Stimulated activated CD4-positive, alpha-beta T cell treated with anti-CD3 and anti-CD28 coated beads, Interleukin-2, amount 100 ng/mL, for 4 hours (primary cell): Measurements from ENCODE around the gene MLIP.
"Not testable (repeated sequence)": the region's sequence is repeated elsewhere in the genome, so short reads cannot be mapped to it uniquely, and the experiment has no call there.

Experiments used
- DNase-seq: peaks from one replicate; pipeline ENCODE4 v3.0.0-alpha.2; 2020; ENCODE audit warnings: low read depth

Gene MLIP

GRCh38 chr6:54222217-54222616 lies 111.0 kb downstream of the MLIP start:
- no peak for DNase-seq

- no peak for DNase-seq
Observed at GRCh38 chr6:54232703-54233102, 121.5 kb downstream of the MLIP start.

GRCh38 chr6:54234539-54234938 lies 123.3 kb downstream of the MLIP start:
- DNase-seq: no peak

GRCh38 chr6:54236984-54237383 lies 125.7 kb downstream of the MLIP start:
- no peak for DNase-seq

DNA sequence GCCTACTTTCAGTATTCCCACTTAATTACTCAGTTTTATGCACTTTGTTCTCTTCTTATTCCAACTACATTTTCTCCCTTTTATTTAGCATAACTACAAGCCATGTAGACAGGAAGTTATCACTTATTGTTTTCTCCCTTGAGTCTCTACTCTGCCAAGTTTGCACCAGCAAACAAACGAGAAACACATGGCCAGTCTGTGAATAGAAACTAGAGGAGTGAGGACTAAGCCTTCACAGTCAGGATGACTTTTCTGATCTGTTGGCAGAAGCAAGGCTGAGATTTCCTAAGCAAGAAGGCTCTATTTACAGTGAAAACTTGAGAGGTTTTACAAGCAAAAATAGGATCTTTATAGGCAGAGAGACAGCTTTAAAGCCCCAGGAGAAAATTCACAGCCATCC lies 127.2 kb downstream of the MLIP start:
- no peak for DNase-seq

DNA sequence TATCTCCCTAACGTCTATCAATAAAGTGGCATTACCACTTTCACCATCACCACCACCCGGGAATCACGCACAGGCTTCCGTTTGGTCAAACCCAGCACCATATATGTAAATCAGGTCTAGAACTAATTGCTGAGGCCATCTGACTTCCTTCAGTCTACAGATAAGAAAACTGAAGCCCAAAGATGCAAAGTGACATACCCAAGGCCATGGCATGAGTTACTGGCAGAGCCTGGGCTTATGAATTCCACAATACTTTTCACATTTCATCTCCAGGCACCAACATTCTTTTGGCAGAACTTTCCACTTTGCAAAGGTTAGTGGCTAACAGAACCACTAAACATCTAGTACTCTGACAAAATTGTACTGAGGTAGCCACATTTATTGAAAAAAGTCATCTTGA lies 132.5 kb downstream of the MLIP start:
- no peak for DNase-seq

- no peak for DNase-seq
Observed at GRCh38 chr6:54244430-54244829, 133.2 kb downstream of the MLIP start.

DNA sequence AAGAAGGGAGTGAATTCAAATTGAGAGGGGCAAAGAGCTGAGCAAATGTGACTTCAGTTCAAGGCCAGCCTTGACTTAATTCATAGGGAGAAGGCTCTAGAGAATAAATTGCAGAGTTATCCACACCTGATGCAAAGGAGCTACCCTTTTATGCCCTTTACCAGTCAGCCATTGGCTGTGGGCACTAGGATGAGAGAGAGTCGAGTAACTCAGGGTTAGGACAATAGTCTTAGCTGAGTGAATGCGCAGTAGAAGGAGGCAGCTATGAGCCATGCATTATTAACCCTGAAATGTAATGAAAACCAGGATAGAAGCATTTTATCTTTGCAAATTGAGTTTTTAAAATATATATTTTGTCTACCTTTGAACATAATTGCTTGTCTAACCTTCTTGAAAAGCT lies 134.0 kb downstream of the MLIP start:
- no peak for DNase-seq

GRCh38 chr6:54248319-54248718 lies 137.1 kb downstream of the MLIP start:
- DNase-seq: no peak

DNA sequence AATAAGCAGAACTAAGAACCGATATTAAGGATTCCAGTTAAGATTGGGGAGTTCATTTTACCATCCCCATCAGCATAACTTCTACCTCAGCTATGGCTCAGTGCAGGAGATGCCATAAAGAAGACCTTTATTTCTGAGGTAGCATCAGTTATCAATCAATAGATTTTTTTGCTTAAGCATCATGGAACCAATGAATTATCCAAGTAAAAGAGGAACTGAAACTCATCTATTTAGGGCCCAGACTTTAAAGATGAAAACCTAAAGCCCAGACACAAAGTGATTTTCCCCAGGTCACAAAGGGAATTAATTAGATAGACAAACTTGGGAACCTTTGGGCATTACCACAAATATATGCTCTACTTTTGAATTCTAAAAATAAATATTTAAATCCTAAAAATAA lies 137.8 kb downstream of the MLIP start:
- no peak for DNase-seq

DNA sequence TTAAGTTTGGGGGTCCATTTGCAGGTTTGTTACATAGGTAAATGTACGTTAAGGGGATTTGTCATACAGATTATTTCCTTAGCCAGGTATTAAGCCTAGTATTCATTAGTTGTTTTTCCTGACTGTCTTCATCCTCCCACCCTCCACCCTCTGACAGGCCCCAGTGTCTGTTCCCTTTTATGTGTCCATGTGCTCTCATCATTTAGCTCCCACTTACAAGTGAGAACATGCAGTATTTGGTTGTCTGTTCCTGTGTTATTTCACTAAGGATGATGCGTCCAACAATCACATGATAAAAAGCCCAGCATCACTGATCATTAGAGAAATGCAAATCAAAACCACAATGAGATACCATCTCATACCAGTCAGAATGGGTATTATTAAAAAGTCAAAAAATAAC lies 138.6 kb downstream of the MLIP start:
- not testable (repeated sequence) for DNase-seq

DNA sequence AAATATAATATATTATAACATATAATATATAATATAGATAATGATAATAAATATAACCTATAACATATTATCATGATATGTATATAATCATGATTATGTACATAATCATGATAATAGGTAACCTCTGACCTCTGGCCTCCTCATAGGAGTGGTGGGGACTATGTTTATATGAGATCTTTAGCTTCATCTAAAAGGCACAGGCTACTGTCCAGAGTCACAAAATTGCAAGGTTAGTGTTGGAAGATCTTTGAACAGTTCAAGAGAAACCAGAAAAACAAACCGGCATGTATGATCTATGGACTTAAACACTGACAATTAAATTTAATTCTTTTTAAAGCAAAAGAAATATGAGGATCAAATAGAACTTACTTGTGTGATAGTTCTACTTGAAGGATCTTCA lies 141.3 kb downstream of the MLIP start:
- DNase-seq: no peak

DNA sequence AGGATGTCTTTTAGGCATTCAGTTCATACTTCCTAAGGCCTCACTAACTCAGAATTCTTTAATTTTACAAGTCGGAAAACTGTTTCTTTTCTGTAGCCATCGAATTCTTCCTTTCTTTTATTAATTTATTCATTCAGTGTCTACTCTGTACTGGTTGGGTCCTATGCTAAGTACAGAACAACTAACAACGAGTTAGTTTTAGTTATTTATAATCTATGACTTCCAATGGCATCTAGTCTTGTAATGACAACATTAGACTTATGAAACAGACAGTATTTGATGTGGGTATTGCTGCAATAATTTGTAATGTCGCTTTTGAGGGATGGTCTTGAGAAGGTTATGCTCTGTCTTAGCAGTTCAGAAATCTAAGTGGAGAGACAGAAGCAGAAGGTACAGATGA lies 141.7 kb downstream of the MLIP start:
- DNase-seq: no peak

DNA sequence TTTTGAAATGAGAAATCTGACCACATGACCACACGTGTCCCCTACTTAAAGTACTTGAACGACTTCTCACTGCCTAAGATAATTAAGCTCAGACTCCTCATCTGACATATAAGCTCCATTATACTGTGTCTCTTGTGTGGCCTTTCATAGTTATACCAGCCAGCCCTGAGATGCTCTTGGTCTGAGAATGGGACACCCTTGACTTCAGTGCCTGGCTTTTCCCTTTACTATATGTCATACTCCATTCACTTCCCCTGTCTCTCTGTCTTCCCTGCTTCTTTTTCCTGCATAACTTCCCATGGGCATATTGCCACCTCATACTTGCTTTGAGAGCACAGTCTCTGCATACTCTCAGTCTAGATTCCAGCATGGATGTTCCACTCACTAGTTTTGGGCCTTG lies 143.6 kb downstream of the MLIP start:
- DNase-seq: no peak

DNA sequence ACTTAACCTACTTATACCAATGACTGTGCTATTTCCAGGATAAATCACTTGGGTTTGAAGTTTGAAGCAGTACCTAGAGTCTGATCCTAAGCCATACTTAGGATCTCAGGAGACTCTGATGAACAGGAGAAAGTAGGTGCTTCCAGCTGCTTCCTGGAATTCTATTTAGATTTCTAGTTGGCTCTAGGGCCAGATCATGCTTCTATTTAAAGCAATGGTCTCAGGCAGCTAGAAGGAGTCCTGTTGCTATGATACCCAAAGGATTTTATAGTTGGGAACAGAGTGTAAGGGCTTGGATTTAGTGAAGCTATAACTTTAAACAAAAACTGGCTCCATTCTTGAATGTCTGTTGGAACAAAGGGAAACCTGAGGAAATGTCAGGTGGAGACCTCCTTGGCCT lies 144.6 kb downstream of the MLIP start:
- DNase-seq: no peak

GRCh38 chr6:54260025-54260424 lies 148.8 kb downstream of the MLIP start:
- DNase-seq: no peak

DNA sequence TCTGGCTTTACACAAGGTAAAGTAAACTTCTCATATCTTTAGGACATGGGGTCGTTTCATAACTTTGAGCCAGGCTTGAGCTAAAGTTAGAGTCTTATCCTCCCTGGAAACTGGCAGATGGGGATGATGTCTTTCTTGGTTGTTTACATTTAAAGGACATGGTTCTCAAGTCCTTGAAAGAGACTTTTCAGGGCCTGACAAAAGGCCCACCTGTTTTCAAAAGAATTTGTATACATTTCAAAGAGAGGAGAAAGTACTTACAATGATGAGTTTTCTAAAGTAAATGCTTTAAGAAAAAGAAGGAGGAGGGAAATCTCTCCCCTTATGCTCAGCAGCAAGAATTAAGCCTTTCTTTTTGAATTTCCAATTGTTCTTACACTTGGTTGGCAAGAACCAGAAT lies 151.3 kb downstream of the MLIP start:
- DNase-seq: no peak

DNA sequence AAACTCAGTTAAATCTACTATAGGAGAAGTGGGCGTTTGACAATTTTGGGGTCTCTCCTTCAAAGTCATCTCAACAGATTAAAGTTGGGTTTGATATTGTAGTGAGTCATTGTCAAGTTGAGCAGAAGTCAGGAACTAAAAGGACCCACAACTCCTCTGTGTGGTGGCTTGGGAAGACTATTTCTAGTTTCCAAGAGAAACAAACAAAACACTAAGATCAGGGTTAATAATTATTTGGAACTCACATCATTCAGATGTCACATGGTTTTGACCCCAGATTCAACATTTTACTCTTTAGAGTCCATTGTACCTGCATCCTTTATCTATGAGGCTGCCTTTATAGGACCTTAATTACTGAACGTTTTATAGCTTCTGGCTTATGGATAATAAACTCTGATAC lies 151.7 kb downstream of the MLIP start:
- DNase-seq: no peak

- DNase-seq: no peak
Observed at GRCh38 chr6:54264581-54265272, 153.5 kb downstream of the MLIP start.

- no peak for DNase-seq
Observed at GRCh38 chr6:54266400-54266923, 155.2 kb downstream of the MLIP start.

DNA sequence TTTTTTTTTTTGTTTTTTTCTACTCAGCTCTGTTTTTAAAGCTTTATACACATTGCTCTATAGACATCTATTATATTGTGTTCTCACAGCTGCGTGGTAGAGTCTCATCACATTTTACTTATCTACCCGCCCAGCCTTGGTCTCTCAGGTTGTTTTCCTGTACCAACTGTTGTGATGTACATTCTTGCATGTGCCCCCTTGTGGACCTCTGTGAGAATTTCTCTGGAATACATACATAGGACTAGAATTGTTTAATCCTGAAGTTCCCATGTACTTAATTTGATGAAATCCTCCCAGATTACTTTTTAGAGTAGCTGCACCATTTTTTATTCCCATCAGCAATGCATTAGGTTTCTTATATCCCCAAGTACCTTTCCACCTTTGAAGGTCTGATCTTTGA lies 156.6 kb downstream of the MLIP start:
- no peak for DNase-seq

- no peak for DNase-seq
Observed at GRCh38 chr6:54273214-54273820, 162.1 kb downstream of the MLIP start.

DNA sequence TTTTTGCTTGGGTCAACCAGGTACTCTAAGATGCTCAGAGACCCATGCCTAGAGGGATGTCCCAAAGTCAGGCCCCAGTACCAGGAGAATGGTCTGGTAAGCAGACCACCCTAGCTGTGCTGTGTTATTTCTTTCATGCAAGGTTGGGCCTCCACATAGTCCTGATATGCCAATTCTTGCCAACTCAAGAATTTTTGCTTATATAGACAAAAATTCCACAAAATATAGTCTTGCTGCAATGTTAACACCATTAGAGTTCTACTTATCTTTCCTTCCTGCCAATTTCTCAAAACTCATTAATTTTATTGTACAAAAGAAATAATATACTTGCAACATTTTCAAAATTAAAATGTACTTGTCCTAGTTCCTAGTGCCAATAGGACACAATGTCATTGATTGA lies 163.1 kb downstream of the MLIP start:
- no peak for DNase-seq

DNA sequence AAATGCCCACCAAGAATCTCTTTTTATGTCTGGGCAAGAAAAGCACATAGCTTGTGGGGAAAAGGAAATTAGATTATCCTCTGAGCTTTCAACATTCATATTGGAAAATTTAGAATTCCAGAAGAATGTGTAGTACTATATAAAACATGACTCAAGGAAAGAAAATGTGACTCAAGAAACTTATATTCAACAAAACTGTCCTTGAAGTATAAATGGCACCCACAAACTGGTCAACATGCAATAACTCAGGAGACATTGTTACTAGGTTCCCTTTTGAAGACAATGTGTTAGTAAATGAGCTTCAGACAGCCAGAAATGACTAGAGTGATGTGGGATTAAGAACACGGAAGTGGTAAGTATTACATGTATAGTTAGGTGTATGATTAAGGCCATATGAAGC lies 170.9 kb downstream of the MLIP start:
- DNase-seq: no peak
